ENCODE measurements around the gene TPRA1. TPM values are rescaled to one million over a fixed set of nuclear protein-coding genes. Genes with fewer than 3 reads are reported as not detected.

TPRA1 gene
- polyA plus RNA-seq, 2 of the 4 experiments (the other 2 are of a cell fraction), result 13.5 to 19.5 TPM

DNA sequence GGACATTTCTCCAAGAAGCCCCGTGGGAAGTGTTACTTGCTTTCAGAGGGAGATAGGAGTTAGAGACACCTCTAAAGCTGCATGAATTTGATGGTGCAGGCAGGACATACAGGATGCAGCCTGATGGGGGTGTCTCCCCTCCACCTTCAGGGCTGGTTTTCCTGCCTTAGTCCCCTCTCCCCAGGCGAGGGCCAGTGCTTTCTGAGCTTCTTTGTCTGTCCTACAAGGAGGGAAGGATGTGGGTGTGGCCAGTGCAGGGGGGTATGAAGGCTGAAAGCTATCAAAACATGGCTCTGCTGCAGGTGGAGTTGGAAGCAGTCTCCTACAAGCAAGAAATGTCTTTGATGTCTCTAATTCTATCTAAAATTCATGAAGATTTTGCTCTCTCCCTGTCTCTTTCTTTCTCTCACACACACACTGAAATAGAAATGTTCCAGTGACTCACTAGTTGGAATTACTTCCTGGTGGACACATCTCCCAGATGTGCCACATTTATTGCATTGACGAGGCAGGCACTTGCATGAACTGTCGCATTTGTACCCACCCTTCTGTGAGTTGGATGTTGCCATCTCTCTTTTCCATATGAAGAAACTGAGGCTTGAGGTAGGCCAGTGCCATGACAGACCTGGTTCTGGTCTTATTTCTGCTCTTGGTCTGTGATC, 24.5 kb upstream of the TPRA1 start:
- Histone ChIP-seq H3K9me3 (no peaks in the 10 kb centered on the region), H3K4me1 (peaks cover 6% of the 10 kb centered on the region; the same call in 1 of the 3 replicates), H3K27ac (no peak overlapping the region), H3K4me2 (no peak overlapping the region), H3K4me3 (no peak overlapping the region)
- 71% methylated on average over 4 of the region's 4 CpGs for WGBS (ENCODE audit: missing lambda C conversion rate)
- no peak for TF ChIP-seq FOSB (CRISPR knock-in tag; IDR thresholded peaks at IDR 0.05)
- CTCF ChIA-PET, result no interaction called here
- ATAC-seq (no peak), DNase-seq (ENCODE audit: low read depth in 1 of 2, low spot score in 1 of 2) (no peak), FAIRE-seq (no peak)
- POLR2A ChIA-PET, result no interaction called here

DNA sequence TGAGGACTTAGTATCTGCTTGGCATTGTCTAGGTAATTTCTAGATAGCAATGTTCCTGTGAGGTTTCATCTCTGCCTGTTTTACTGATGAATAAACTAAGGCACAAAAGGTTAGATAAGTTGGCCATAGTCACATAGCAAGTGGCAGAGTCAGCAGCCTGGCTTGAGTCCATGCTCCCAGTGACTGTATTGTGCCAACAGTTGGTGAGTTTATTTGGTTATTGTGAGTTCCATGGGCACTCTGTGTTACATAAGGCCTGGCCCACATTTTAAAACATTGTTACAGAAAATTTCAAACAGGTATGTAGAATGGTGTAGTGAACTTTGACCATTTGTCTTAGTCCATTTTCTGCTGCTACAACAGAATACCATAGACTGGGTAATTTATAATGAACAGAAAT, 22.9 kb upstream of the TPRA1 start:
- ATAC-seq (no peak), FAIRE-seq (no peak), DNase-seq (ENCODE audit: low read depth in 1 of 2, low spot score in 1 of 2) (no peak)
- Histone ChIP-seq H3K4me2 (no peak overlapping the region), H3K4me3 (no peak overlapping the region), H3K4me1 (peaks cover 6% of the 10 kb centered on the region; the same call in 1 of the 3 replicates), H3K27ac (no peak overlapping the region), H3K9me3 (no peaks in the 10 kb centered on the region)
- POLR2A ChIA-PET, result no interaction called here
- CTCF ChIA-PET, result no interaction called here
- TF ChIP-seq POLR2A (IDR thresholded peaks at IDR 0.05; ENCODE audit: low read length) (no peak), TFCP2L1 (CRISPR knock-in tag; IDR thresholded peaks at IDR 0.05) (no peak), RFX5 (IDR thresholded peaks at IDR 0.05) (no peak), HOXB5 (CRISPR knock-in tag; IDR thresholded peaks at IDR 0.05) (no peak), PHF8 (IDR thresholded peaks at IDR 0.05; ENCODE audit: borderline replicate concordance, low read depth) (no peak), NFE2L2 (conservative IDR thresholded peaks at IDR 0.05; ENCODE audit: low read length) (no peak), BHLHE40 (IDR thresholded peaks at IDR 0.05; ENCODE audit: low read depth, low read length) (no peak), JUN (IDR thresholded peaks at IDR 0.05) (no peak)
- TF ChIP-seq, protein P1, sequence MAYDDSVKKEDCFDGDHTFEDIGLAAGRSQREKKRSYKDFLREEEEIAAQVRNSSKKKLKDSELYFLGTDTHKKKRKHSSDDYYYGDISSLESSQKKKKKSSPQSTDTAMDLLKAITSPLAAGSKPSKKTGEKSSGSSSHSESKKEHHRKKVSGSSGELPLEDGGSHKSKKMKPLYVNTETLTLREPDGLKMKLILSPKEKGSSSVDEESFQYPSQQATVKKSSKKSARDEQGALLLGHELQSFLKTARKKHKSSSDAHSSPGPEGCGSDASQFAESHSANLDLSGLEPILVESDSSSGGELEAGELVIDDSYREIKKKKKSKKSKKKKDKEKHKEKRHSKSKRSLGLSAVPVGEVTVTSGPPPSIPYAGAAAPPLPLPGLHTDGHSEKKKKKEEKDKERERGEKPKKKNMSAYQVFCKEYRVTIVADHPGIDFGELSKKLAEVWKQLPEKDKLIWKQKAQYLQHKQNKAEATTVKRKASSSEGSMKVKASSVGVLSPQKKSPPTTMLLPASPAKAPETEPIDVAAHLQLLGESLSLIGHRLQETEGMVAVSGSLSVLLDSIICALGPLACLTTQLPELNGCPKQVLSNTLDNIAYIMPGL (CRISPR knock-in tag; IDR thresholded peaks at IDR 0.05; ENCODE audit: borderline replicate concordance), result no peak

DNA sequence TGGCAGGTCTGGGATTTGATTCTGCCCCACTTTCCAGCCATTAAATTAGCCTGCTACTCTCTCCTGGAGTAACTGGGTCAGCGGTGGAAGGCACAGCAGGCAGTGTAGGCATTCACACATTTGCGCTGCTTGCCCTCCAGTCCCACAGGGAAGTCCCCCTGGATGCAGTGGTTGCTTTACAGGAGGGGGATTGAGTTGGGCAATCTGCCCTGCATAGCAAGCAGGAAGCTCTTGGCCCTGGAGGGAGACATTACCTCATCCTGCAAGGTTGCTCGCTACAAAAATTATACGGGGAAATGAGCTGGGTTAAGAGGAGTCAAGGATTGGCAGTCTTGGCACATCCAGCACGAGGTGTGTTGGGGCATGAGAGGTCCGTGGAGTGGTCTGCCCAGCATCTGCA, 22.4 kb upstream of the TPRA1 start:
- Histone ChIP-seq H3K4me3 (no peak overlapping the region), H3K27ac (no peak overlapping the region), H3K9me3 (no peaks in the 10 kb centered on the region), H3K4me2 (no peak overlapping the region), H3K4me1 (peaks cover 6% of the 10 kb centered on the region; the same call in 1 of the 3 replicates)
- ChIA-PET POLR2A (no interaction called here), CTCF (no interaction called here)
- 91% methylated on average over 6 of the region's 6 CpGs for WGBS (ENCODE audit: missing lambda C conversion rate)
- ATAC-seq (no peak), FAIRE-seq (no peak), DNase-seq (ENCODE audit: low read depth in 1 of 2, low spot score in 1 of 2) (no peak)
- TF ChIP-seq, protein P2, sequence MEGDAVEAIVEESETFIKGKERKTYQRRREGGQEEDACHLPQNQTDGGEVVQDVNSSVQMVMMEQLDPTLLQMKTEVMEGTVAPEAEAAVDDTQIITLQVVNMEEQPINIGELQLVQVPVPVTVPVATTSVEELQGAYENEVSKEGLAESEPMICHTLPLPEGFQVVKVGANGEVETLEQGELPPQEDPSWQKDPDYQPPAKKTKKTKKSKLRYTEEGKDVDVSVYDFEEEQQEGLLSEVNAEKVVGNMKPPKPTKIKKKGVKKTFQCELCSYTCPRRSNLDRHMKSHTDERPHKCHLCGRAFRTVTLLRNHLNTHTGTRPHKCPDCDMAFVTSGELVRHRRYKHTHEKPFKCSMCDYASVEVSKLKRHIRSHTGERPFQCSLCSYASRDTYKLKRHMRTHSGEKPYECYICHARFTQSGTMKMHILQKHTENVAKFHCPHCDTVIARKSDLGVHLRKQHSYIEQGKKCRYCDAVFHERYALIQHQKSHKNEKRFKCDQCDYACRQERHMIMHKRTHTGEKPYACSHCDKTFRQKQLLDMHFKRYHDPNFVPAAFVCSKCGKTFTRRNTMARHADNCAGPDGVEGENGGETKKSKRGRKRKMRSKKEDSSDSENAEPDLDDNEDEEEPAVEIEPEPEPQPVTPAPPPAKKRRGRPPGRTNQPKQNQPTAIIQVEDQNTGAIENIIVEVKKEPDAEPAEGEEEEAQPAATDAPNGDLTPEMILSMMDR (IDR thresholded peaks at IDR 0.05), result no peak

DNA sequence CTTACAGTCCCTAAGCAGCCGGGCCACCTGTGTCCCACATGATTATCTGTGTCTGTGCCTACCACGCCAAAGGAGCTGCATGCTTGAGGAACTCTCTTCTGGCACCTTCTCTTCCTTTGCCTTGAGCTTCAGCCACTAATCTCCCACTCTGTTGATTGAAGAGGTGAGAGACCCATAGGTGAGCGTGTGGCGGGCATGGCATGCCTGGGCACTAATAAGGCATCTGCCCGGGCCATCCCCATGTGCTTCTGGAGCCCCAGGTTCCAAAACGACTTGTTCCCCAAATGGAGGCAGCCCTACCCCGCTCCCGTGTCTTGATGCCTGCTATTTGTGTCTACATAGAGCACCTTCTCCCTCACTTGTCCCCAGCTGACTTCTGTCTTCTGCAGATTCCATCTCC, 20.7 kb upstream of the TPRA1 start:
- DNase-seq (ENCODE audit: low read depth in 1 of 2, low spot score in 1 of 2) (no peak), FAIRE-seq (no peak), ATAC-seq (no peak)
- ChIA-PET POLR2A (no interaction called here), CTCF (interaction anchor here (2.3 kb wide), 1 partner anchor 37 kb away, joined by 7 read pairs; no protein-coding TSS in a partner anchor)
- Histone ChIP-seq H3K9me3 (no peaks in the 10 kb centered on the region), H3K4me1 (peaks cover 6% of the 10 kb centered on the region; the same call in 1 of the 3 replicates), H3K27ac (no peak overlapping the region), H3K4me2 (no peak overlapping the region), H3K4me3 (no peak overlapping the region)
- no peak for TF ChIP-seq EP300 (IDR thresholded peaks at IDR 0.05)
- TF ChIP-seq, protein P3, sequence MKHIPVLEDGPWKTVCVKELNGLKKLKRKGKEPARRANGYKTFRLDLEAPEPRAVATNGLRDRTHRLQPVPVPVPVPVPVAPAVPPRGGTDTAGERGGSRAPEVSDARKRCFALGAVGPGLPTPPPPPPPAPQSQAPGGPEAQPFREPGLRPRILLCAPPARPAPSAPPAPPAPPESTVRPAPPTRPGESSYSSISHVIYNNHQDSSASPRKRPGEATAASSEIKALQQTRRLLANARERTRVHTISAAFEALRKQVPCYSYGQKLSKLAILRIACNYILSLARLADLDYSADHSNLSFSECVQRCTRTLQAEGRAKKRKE (CRISPR knock-in tag; IDR thresholded peaks at IDR 0.05; ENCODE audit: low read depth), result no peak
- 93% methylated on average over 8 of the region's 8 CpGs for WGBS (ENCODE audit: missing lambda C conversion rate)

Measured in A549 (cell line).